ENCODE results near the gene MYOT.

DNA sequence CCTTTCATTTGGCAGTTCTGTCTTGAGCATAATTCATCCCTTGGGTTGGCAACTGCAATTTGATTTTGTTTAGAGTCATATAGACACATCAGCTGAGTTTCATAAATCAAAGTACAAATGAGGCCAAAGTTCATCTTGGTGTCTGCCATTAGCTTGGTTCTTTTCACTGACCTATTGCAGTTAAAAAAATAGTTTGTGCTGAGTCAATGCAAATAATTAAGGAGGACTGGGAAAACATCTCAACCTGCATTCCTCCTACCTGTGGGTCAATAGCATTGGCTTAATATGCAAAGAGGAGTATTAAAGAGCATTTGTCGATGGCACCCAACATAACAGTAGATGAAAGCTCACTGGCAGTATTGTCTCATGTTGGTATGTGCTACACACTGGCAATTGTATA lies 23.2 kb downstream of the MYOT start:
- no peak for TF ChIP-seq CTCF (IDR thresholded peaks at IDR 0.05; ENCODE audit: insufficient read depth, low read length)
- TF ChIP-seq SPI1 (IDR thresholded peaks at IDR 0.05; ENCODE audit: borderline replicate concordance, low read depth) = no peak
- no peak for TF ChIP-seq POLR2AphosphoS5 (IDR thresholded peaks at IDR 0.05; ENCODE audit: low read depth)

Measured in HL-60 (cell line).